ENCODE results near the gene GGCX. TPM values are rescaled to one million over a fixed set of nuclear protein-coding genes. Genes with fewer than 3 reads are reported as not detected.

The GGCX gene
- total and polyA plus RNA-seq, 9 of the 15 experiments (the other 6 are each of a cell fraction or from before 2014, with no cell fraction given): 14.4 to 47.1 (median 28.1) TPM

GRCh38 chr2:85538507-85539360 lies 22.6 kb downstream of the GGCX start, which contains the start of gene MAT2A (continued):
- TF ChIP-seq, protein P1, sequence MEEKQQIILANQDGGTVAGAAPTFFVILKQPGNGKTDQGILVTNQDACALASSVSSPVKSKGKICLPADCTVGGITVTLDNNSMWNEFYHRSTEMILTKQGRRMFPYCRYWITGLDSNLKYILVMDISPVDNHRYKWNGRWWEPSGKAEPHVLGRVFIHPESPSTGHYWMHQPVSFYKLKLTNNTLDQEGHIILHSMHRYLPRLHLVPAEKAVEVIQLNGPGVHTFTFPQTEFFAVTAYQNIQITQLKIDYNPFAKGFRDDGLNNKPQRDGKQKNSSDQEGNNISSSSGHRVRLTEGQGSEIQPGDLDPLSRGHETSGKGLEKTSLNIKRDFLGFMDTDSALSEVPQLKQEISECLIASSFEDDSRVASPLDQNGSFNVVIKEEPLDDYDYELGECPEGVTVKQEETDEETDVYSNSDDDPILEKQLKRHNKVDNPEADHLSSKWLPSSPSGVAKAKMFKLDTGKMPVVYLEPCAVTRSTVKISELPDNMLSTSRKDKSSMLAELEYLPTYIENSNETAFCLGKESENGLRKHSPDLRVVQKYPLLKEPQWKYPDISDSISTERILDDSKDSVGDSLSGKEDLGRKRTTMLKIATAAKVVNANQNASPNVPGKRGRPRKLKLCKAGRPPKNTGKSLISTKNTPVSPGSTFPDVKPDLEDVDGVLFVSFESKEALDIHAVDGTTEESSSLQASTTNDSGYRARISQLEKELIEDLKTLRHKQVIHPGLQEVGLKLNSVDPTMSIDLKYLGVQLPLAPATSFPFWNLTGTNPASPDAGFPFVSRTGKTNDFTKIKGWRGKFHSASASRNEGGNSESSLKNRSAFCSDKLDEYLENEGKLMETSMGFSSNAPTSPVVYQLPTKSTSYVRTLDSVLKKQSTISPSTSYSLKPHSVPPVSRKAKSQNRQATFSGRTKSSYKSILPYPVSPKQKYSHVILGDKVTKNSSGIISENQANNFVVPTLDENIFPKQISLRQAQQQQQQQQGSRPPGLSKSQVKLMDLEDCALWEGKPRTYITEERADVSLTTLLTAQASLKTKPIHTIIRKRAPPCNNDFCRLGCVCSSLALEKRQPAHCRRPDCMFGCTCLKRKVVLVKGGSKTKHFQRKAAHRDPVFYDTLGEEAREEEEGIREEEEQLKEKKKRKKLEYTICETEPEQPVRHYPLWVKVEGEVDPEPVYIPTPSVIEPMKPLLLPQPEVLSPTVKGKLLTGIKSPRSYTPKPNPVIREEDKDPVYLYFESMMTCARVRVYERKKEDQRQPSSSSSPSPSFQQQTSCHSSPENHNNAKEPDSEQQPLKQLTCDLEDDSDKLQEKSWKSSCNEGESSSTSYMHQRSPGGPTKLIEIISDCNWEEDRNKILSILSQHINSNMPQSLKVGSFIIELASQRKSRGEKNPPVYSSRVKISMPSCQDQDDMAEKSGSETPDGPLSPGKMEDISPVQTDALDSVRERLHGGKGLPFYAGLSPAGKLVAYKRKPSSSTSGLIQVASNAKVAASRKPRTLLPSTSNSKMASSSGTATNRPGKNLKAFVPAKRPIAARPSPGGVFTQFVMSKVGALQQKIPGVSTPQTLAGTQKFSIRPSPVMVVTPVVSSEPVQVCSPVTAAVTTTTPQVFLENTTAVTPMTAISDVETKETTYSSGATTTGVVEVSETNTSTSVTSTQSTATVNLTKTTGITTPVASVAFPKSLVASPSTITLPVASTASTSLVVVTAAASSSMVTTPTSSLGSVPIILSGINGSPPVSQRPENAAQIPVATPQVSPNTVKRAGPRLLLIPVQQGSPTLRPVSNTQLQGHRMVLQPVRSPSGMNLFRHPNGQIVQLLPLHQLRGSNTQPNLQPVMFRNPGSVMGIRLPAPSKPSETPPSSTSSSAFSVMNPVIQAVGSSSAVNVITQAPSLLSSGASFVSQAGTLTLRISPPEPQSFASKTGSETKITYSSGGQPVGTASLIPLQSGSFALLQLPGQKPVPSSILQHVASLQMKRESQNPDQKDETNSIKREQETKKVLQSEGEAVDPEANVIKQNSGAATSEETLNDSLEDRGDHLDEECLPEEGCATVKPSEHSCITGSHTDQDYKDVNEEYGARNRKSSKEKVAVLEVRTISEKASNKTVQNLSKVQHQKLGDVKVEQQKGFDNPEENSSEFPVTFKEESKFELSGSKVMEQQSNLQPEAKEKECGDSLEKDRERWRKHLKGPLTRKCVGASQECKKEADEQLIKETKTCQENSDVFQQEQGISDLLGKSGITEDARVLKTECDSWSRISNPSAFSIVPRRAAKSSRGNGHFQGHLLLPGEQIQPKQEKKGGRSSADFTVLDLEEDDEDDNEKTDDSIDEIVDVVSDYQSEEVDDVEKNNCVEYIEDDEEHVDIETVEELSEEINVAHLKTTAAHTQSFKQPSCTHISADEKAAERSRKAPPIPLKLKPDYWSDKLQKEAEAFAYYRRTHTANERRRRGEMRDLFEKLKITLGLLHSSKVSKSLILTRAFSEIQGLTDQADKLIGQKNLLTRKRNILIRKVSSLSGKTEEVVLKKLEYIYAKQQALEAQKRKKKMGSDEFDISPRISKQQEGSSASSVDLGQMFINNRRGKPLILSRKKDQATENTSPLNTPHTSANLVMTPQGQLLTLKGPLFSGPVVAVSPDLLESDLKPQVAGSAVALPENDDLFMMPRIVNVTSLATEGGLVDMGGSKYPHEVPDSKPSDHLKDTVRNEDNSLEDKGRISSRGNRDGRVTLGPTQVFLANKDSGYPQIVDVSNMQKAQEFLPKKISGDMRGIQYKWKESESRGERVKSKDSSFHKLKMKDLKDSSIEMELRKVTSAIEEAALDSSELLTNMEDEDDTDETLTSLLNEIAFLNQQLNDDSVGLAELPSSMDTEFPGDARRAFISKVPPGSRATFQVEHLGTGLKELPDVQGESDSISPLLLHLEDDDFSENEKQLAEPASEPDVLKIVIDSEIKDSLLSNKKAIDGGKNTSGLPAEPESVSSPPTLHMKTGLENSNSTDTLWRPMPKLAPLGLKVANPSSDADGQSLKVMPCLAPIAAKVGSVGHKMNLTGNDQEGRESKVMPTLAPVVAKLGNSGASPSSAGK (IDR thresholded peaks at IDR 0.05): peak; percentile 62
- peak; percentile 39; the same call in 1 of the 2 replicates for TF ChIP-seq HNRNPL (IDR thresholded peaks at IDR 0.05; ENCODE audit: low read depth, low read length)
- no peak; the same call in 1 of the 2 replicates for TF ChIP-seq CREB3 (tag; conservative IDR thresholded peaks at IDR 0.05; ENCODE audit: low read depth)
- TF ChIP-seq ZNF551 (CRISPR knock-in tag; IDR thresholded peaks at IDR 0.05): no peak
- TF ChIP-seq, protein P2, sequence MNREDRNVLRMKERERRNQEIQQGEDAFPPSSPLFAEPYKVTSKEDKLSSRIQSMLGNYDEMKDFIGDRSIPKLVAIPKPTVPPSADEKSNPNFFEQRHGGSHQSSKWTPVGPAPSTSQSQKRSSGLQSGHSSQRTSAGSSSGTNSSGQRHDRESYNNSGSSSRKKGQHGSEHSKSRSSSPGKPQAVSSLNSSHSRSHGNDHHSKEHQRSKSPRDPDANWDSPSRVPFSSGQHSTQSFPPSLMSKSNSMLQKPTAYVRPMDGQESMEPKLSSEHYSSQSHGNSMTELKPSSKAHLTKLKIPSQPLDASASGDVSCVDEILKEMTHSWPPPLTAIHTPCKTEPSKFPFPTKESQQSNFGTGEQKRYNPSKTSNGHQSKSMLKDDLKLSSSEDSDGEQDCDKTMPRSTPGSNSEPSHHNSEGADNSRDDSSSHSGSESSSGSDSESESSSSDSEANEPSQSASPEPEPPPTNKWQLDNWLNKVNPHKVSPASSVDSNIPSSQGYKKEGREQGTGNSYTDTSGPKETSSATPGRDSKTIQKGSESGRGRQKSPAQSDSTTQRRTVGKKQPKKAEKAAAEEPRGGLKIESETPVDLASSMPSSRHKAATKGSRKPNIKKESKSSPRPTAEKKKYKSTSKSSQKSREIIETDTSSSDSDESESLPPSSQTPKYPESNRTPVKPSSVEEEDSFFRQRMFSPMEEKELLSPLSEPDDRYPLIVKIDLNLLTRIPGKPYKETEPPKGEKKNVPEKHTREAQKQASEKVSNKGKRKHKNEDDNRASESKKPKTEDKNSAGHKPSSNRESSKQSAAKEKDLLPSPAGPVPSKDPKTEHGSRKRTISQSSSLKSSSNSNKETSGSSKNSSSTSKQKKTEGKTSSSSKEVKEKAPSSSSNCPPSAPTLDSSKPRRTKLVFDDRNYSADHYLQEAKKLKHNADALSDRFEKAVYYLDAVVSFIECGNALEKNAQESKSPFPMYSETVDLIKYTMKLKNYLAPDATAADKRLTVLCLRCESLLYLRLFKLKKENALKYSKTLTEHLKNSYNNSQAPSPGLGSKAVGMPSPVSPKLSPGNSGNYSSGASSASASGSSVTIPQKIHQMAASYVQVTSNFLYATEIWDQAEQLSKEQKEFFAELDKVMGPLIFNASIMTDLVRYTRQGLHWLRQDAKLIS (CRISPR knock-in tag; IDR thresholded peaks at IDR 0.05): peak; percentile 100; the same call in 1 of the 2 replicates
- 0 out of 2 replicates have a peak, but pooled peaks have one; percentile 67 for TF ChIP-seq SREBF2 (CRISPR knock-in tag; IDR thresholded peaks at IDR 0.05)
- TF ChIP-seq, protein P3, sequence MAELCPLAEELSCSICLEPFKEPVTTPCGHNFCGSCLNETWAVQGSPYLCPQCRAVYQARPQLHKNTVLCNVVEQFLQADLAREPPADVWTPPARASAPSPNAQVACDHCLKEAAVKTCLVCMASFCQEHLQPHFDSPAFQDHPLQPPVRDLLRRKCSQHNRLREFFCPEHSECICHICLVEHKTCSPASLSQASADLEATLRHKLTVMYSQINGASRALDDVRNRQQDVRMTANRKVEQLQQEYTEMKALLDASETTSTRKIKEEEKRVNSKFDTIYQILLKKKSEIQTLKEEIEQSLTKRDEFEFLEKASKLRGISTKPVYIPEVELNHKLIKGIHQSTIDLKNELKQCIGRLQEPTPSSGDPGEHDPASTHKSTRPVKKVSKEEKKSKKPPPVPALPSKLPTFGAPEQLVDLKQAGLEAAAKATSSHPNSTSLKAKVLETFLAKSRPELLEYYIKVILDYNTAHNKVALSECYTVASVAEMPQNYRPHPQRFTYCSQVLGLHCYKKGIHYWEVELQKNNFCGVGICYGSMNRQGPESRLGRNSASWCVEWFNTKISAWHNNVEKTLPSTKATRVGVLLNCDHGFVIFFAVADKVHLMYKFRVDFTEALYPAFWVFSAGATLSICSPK (IDR thresholded peaks at IDR 0.05; ENCODE audit: borderline replicate concordance): peak; percentile 92

Data from K562 (cell line).